Natural killer cell (primary cell): Measurements from ENCODE around the gene RBM19. TPM values are rescaled to one million over a fixed set of nuclear protein-coding genes. Genes with fewer than 3 reads are reported as not detected.

Experiments
- ATAC-seq, 3 donors: fragments of 150-1000 bp in 2 of 3; fragments of 200-7000 bp in 1 of 3; cut with Tn5 transposase; 1 replicate in 1 of 3; 2 replicates in 2 of 3; pipeline ENCODE4 v1.10.0; 2021; ENCODE audit warnings: mild to moderate bottlenecking in 2 of 3, moderate library complexity in 2 of 3
- DNase-seq, 2 donors: peaks; one replicate each; pipeline versions ENCODE4 v3.0.0 to v3.0.0-alpha.2; 2013 to 2021; ENCODE audit warnings: mixed read lengths in 1 of 2
- H3K27ac ChIP-seq: one replicate; pipeline ENCODE4 v1.5.1; 2013; ENCODE audit warnings: mild to moderate bottlenecking, low read length
- H3K27me3 ChIP-seq: one replicate; pipeline ENCODE4 v1.6.1; 2013; ENCODE audit warnings: low read length; ENCODE audit not compliant: control insufficient read depth, insufficient read depth
- H3K36me3 ChIP-seq: one replicate; pipeline ENCODE4 v1.6.1; 2013; ENCODE audit warnings: low read length; ENCODE audit not compliant: control insufficient read depth, insufficient read depth
- H3K4me1 ChIP-seq: one replicate; pipeline ENCODE4 v1.6.1; 2013; ENCODE audit warnings: low read length; ENCODE audit not compliant: control insufficient read depth, insufficient read depth
- H3K4me3 ChIP-seq: one replicate; pipeline ENCODE4 v1.5.1; 2013; ENCODE audit warnings: low read length
- H3K9me3 ChIP-seq: one replicate; pipeline ENCODE4 v1.6.1; 2013; ENCODE audit warnings: low read length; ENCODE audit not compliant: control insufficient read depth, insufficient read depth
- H3K27ac Mint-ChIP-seq, 2 donors: one replicate each; pipeline ENCODE4 v1.8.0; 2022; ENCODE audit warnings: mild to moderate bottlenecking in 2 of 2, mixed read lengths in 2 of 2, moderate library complexity in 1 of 2
- H3K27me3 Mint-ChIP-seq, 2 donors: one replicate each; pipeline ENCODE4 v1.8.0; 2022; ENCODE audit warnings: low read depth in 2 of 2, mixed read lengths in 2 of 2
- H3K36me3 Mint-ChIP-seq: one replicate; pipeline ENCODE4 v1.8.0; 2022; ENCODE audit warnings: mixed read lengths
- H3K4me1 Mint-ChIP-seq, 2 donors: one replicate each; pipeline ENCODE4 v1.8.0; 2022; ENCODE audit warnings: mixed read lengths in 2 of 2
- H3K4me3 Mint-ChIP-seq: one replicate; pipeline ENCODE4 v1.8.0; 2022; ENCODE audit warnings: mild to moderate bottlenecking, moderate library complexity, mixed read lengths
- H3K9me3 Mint-ChIP-seq, 2 donors: one replicate each; pipeline ENCODE4 v1.8.0; 2022; ENCODE audit warnings: mixed read lengths in 2 of 2
- WGBS: methylation state at CpG from one replicate; pipeline ENCODE4 v1.1.7; 2013; ENCODE audit warnings: missing lambda C conversion rate; ENCODE audit not compliant: insufficient coverage; 5-methylcytosine and 5-hydroxymethylcytosine counted together
- intact Hi-C: fragments of 100-400 bp; cut with micrococcal nuclease; formaldehyde crosslinking; loops from one replicate; pipeline ENCODE4 v1.14.2; 2022
- total RNA-seq, 4 donors: library from RNA; stranded (reverse); fragments of 120-200 nt in 1 of 4; gene quantifications; one replicate each; pipeline versions ENCODE4 v1.2.3 to v1.2.4, GENCODE V29; 2013 to 2022
- TF ChIP-seq, protein P1 (sequence below): fragments of 200-600 bp; IDR thresholded peaks from one replicate; pipeline ENCODE4 v1.8.0; 2022; ENCODE audit warnings: antibody characterized with exemption

The RBM19 gene
- total RNA-seq, 3 donors from 2014 or later (not counting 1 experiment from before 2014, with no cell fraction given) = 49.9 to 70.6 (median 60.9) TPM

DNA sequence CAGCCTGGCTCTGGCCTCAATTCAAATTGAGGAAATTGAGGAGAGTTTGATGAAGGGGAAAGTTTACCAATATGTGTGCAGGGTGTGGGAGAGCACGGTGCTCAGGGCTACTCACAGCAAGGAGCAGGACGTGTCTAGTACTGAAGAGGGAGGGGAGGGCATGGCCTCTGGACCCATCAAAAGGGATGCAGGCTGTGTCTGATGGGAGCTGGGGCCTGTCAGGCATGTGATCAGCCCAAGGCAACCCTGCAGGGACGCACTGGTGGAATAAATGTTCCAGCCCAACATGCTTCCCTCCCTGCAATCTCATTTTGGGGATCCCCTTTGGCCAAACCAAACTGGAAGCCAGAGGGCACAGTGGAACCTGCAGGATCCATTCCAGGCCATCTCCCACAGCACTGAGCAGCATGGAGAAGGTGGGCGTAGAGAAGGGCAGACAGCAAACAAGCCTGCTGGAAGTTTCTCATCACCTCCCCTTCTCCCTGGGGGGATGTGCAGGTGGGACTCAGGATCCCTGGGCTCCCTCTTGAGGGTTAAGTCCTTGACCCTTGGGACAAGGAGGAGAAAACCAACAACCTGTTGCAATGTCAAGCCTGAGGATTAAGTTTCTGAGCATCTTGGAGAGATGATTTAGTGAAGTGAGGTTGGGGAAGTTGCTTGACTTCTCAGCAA, 17.8 kb upstream of the RBM19 start:
- TF ChIP-seq, protein P1, sequence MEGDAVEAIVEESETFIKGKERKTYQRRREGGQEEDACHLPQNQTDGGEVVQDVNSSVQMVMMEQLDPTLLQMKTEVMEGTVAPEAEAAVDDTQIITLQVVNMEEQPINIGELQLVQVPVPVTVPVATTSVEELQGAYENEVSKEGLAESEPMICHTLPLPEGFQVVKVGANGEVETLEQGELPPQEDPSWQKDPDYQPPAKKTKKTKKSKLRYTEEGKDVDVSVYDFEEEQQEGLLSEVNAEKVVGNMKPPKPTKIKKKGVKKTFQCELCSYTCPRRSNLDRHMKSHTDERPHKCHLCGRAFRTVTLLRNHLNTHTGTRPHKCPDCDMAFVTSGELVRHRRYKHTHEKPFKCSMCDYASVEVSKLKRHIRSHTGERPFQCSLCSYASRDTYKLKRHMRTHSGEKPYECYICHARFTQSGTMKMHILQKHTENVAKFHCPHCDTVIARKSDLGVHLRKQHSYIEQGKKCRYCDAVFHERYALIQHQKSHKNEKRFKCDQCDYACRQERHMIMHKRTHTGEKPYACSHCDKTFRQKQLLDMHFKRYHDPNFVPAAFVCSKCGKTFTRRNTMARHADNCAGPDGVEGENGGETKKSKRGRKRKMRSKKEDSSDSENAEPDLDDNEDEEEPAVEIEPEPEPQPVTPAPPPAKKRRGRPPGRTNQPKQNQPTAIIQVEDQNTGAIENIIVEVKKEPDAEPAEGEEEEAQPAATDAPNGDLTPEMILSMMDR = no peak
- intact Hi-C loops = loop anchor here (5.0 kb wide), 1 partner anchor 1933 kb away; no protein-coding TSS in a partner anchor
- Mint-ChIP-seq H3K4me3 (no peak overlapping the region), H3K36me3 (no peaks in the 10 kb centered on the region), H3K4me1 (no peaks in the 10 kb centered on the region), H3K9me3 (no peaks in the 10 kb centered on the region), H3K27me3 (peaks cover 16 to 27% of the 10 kb centered on the region in 2 donors), H3K27ac (no peak overlapping the region)
- DNase-seq = no peak
- 55% methylated on average over 4 of the region's 4 CpGs for WGBS
- Histone ChIP-seq H3K4me1 (no peaks in the 10 kb centered on the region), H3K27me3 (no peaks in the 10 kb centered on the region), H3K36me3 (no peaks in the 10 kb centered on the region), H3K27ac (no peak overlapping the region), H3K4me3 (no peak overlapping the region), H3K9me3 (no peaks in the 10 kb centered on the region)
- no peak for ATAC-seq

DNA sequence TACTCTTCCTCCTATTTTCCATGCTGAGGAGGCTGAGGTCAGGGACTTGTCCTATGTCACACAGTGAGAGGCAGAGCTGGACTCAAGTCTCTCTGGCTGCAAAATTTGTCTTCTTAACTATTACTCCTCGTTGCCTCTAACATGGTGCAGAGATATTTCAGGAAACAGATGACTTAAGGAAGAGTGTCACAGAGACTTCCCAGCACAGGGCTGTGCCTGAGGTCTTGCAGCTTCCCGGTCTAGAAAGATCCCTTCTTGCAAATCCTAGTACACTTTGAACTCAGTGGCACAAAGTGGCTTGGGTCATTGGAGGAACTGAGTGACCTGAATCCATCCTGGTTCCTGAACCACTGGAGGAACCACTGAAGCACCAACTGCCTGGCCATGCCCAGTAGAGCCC, 17.1 kb upstream of the RBM19 start:
- Histone ChIP-seq H3K9me3 (no peaks in the 10 kb centered on the region), H3K36me3 (no peaks in the 10 kb centered on the region), H3K4me3 (no peak overlapping the region), H3K27ac (no peak overlapping the region), H3K27me3 (no peaks in the 10 kb centered on the region), H3K4me1 (no peaks in the 10 kb centered on the region)
- Mint-ChIP-seq H3K36me3 (no peaks in the 10 kb centered on the region), H3K4me1 (no peaks in the 10 kb centered on the region), H3K4me3 (no peak overlapping the region), H3K9me3 (no peaks in the 10 kb centered on the region), H3K27ac (no peak overlapping the region), H3K27me3 (peaks cover 12 to 21% of the 10 kb centered on the region in 2 donors)
- WGBS = 66% methylated on average over 2 of the region's 2 CpGs
- DNase-seq (no peak), ATAC-seq (no peak)
- intact Hi-C loops = loop anchor here (5.0 kb wide), 1 partner anchor 1934 kb away; no protein-coding TSS in a partner anchor
- TF ChIP-seq, protein P1 = no peak

DNA sequence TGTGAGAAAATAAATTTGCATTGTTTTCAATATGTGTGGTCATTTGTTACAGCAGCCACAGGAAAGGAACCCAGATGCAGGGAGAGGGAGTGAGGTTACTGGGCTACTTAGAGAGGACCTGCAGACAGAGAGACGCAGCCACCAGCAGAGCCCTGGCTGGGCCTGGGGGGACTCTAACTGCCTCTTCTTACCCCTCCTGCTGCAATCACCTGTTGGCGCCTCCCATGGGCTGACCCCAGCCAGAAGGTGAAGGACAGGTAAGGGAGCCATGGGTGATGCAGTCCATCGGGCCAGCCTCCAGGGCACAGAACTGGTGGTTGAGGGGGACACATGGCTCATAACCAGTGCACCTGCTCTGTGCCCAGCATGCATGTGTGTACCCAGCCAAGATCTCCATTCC, 15.8 kb upstream of the RBM19 start:
- no peaks in the 10 kb centered on the region for H3K4me1 ChIP-seq
- H3K36me3 ChIP-seq = no peaks in the 10 kb centered on the region
- no peak overlapping the region for H3K4me3 ChIP-seq
- DNase-seq (no peak), ATAC-seq (no peak)
- Mint-ChIP-seq H3K4me3 (no peak overlapping the region), H3K4me1 (no peaks in the 10 kb centered on the region), H3K27ac (no peak overlapping the region), H3K36me3 (no peaks in the 10 kb centered on the region), H3K9me3 (no peaks in the 10 kb centered on the region), H3K27me3 (peaks cover 7 to 15% of the 10 kb centered on the region in 2 donors)
- WGBS = 94% methylated on average over 3 of the region's 3 CpGs
- intact Hi-C loops = loop anchor here (5.0 kb wide), 1 partner anchor 1935 kb away; no protein-coding TSS in a partner anchor
- H3K27ac ChIP-seq = no peak overlapping the region
- H3K9me3 ChIP-seq = no peaks in the 10 kb centered on the region
- TF ChIP-seq, protein P1 = no peak
- H3K27me3 ChIP-seq = no peaks in the 10 kb centered on the region
